ENCODE measurements around the gene CRTC3.
A peak's percentile ranks its signal among the peaks of the same experiment; 100 is the strongest.
"Not testable (repeated sequence)": the region's sequence is repeated elsewhere in the genome, so short reads cannot be mapped to it uniquely, and the experiment has no call there.

Gene CRTC3

GRCh38 chr15:90524018-90524803 is 5.5 kb upstream of the CRTC3 start:
- not testable (repeated sequence) for DNase-seq

GRCh38 chr15:90529011-90529370 is 732 bp upstream of the CRTC3 start:
- no peak for DNase-seq

- peak; percentile 33 for DNase-seq
These were observed 728 bp downstream of the CRTC3 start for GRCh38 chr15:90530250-90531051.

- no peak for DNase-seq
These were observed 1.4 kb downstream of the CRTC3 start for GRCh38 chr15:90531147-90531546.

- no peak for DNase-seq
These were observed 5.5 kb downstream of the CRTC3 start for GRCh38 chr15:90535254-90535653.

GRCh38 chr15:90539789-90540188 is 10.1 kb downstream of the CRTC3 start:
- DNase-seq: no peak

- no peak for DNase-seq
These were observed 11.0 kb downstream of the CRTC3 start for GRCh38 chr15:90540768-90541167.

GRCh38 chr15:90545095-90545494 is 15.4 kb downstream of the CRTC3 start:
- no peak for DNase-seq

- DNase-seq: no peak
These were observed 17.8 kb downstream of the CRTC3 start for GRCh38 chr15:90547540-90547939.

- peak; percentile 8 for DNase-seq
These were observed 21.2 kb downstream of the CRTC3 start for GRCh38 chr15:90550919-90551318.

- no peak for DNase-seq
These were observed 22.6 kb downstream of the CRTC3 start for GRCh38 chr15:90552162-90552928.

- DNase-seq: no peak
These were observed 23.1 kb downstream of the CRTC3 start for GRCh38 chr15:90552929-90553211.

GRCh38 chr15:90553248-90553745 is 23.6 kb downstream of the CRTC3 start:
- DNase-seq: no peak

- no peak for DNase-seq
These were observed 27.7 kb downstream of the CRTC3 start for GRCh38 chr15:90557186-90558084.

GRCh38 chr15:90558171-90558573 is 28.4 kb downstream of the CRTC3 start:
- no peak for DNase-seq

GRCh38 chr15:90559119-90559518 is 29.4 kb downstream of the CRTC3 start:
- DNase-seq: no peak

GRCh38 chr15:90560229-90560776 is 30.6 kb downstream of the CRTC3 start:
- DNase-seq: no peak

GRCh38 chr15:90561344-90562244 is 31.9 kb downstream of the CRTC3 start:
- no peak for DNase-seq

- DNase-seq: no peak
These were observed 32.9 kb downstream of the CRTC3 start for GRCh38 chr15:90562669-90563068.

GRCh38 chr15:90563463-90563862 is 33.7 kb downstream of the CRTC3 start:
- no peak for DNase-seq

GRCh38 chr15:90564051-90564450 is 34.3 kb downstream of the CRTC3 start:
- DNase-seq: no peak

Measured in RPMI8226 (cell line).